ENCODE data around the gene SP1.
"Not testable (repeated sequence)": the region's sequence is repeated elsewhere in the genome, so short reads cannot be mapped to it uniquely, and the experiment has no call there.

SP1 gene

DNA sequence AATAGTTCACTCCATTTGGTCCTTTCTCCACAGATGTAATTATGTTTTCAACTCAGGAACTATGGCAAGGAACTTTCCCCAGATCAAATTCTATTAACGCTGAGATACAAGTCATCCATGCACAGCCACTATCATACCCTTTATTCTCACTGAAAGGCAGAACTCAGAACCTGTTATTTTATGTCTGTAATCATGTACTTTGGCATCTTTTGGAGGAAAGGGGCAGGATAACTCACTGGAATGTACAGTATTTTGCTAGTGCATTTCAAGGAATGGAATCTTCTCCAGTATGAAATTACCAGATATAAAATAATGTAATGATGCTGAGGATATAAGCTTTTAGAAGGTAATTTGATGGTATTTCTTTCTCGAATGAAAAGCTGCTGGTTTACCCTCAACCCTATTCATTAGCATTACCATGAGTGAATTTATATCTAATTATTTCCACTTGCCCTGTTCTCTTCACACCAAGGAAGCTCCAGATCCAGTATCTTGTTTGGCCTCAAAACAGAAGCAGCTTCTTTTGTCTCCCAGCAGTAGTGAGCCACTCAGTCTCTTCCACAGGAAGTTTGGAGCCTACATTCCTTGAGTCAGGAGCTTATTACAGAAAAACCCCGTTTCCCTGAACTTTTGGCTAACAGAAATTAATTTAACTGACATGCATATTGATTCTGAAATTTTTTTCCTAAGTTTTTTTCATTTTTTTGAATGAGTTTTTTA lies 33.7 kb downstream of the SP1 start:
- DNase-seq, result no peak

DNA sequence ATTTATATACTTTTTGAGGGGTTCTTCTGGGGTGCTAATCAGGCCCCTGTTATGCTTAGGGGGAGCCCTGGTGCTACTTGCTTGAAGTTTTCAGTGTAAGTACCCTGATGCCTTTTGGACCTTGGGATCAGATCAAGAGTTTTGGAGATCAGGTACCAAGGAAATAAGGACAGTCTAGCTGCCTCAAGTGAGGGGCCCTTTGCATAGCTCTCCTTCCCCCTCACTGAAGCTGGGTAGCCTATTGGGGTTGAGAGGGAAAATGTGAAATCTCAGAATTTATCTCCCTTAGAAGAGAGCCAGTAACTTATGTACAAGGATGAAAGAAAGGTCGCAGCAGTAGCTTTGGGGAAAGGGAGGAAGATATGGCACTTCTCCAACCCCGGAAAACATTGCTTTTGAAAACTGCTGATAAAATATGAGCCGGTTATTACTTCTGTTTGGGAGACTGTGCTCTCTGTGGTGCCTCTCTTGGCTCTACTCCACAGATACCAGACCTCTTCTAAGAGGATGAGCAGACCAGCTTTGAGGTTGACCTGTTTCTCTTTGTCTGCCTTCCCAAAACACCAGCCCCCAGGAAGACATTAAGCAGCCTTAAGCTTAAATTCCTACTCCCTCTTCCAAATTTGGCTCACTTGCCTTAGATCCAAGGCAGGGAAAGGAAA lies 34.9 kb downstream of the SP1 start:
- no peak for DNase-seq

DNA sequence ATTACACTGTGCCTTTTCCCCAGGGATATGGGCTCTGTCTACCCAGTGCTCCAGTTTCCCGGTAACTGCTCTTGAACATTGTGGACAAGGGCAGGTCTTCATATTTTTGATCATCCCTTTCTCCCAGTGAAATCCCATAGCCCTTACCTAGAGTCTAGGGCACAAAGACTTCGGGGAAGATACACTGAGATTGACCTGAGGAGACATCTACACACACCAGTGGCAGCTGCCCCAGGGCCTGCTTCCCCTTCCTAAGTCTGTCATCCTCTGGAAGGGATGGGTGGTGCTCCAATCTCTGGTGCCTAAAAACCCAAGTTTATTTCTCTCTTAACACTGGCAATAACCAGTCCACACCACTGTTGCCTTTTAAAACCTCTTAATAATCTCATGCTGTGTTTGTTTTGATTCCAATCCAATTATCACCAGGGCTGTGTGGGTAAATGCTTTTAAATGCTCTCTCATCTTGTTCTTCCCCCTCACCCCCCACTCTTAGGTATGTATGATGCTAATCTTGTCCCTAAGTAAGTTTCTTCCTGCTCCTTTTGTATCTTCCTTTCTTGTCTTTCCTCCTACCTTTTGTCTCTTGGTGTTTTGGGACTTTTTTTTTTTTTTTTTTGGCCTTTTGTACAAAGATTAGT lies 35.9 kb downstream of the SP1 start:
- DNase-seq, result not testable (repeated sequence)

DNA sequence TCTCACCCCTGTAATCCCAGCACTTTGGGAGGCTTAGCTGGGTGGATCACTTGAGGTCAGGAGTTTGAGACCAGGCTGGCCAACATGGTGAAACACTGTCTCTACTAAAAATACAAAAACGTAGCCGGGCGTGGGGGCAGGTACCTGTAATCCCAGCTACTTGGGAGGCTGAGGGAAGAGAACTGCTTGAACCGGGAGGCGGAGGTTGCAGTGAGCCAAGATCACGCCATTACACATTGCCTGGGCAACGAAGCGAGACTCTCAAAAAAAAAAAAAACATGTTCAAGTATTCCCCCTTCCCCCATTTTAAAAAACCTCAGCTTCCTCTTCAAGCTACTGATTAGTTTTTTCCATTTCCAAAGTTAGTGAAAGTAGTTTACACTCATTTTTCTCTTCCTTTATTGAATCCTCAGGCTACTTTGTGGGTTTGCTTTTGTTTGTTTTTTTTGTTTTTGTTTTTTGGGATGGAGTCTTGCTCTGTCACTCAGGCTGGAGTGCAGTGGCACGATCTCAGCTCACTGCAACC lies 37.4 kb downstream of the SP1 start:
- DNase-seq, result not testable (repeated sequence)

DNA sequence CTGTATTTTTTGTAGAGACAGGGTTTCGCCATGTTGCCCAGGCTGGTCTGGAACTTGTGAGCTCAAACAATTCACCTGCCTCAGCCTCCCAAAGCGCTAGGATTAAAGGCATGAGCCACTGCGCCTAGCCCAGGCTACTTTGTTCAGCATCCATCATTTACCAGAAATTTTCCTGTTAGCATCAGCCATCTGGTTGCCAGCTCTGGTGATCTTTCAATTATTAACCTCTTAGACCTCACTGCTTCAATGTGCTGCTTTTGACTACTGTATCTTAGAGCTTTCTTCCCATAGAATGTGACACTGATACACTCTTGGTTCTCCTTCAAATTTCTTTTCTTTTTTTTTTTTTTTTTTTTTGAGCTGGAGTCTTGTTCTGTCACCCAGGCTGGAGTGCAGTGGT lies 38.2 kb downstream of the SP1 start:
- DNase-seq, result no peak

DNA sequence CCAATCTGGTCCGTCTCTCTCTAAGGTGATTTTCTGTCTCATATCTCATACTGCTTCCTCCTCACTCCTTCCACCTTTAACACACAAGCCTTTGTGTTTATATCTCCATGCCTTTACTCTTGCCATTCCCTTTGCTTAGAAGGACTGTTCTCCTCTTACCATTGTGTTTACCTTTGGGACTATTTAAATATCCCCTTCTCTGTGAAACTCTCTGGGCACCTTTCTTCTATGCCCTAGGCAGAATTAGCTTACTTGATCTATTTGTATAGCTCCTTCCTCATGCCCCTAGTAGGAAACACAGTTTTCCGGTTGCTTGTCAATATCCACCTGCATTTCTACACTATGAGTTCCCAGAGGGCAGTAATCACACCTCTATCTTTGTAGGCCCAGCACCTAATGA lies 39.8 kb downstream of the SP1 start:
- DNase-seq, result no peak

DNA sequence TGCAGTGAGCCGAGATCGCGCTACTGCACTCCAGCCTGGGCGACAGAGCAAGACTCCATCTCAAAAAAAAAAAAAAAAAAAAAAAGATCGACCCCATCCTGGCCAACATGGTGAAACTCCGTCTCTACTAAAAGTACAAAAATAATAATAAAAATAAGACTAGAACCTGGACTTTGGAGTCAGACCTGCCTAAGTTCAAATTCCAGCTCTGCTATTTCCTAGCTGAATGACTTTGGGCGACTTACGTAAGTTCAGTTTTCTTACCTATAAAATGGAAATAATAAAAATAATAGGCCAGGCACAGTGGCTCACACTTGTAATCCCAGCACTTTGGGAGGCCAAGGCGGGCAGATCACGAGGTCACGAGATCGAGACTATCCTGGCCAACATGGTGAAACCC lies 42.3 kb downstream of the SP1 start:
- DNase-seq, result not testable (repeated sequence)

DNA sequence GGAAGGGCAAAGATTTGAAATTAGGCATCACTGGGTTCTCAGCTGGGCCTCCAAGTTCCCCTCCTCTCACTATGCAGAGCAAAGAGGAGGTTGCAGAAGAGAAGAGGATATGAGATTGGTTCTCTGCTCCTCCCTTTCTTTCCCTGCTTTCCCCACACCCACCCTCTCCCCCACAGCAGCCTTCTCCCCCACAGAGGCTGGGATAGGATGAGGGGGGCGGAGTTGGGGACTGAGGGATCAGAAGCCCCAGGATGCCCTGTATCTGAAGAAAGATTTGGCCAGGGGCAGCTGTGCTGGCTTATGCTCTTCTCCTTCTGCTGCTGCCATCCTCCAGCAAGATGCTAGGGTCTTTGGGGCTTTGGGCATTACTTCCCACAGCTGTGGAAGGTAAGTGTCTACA lies 43.6 kb downstream of the SP1 start, which contains the start of gene AMHR2:
AMHR2 (plus strand) TSS at position 259 of the 400 bp plus-strand sequence; CDS start at position 339, 80 bp downstream.
- DNase-seq, result no peak

DNA sequence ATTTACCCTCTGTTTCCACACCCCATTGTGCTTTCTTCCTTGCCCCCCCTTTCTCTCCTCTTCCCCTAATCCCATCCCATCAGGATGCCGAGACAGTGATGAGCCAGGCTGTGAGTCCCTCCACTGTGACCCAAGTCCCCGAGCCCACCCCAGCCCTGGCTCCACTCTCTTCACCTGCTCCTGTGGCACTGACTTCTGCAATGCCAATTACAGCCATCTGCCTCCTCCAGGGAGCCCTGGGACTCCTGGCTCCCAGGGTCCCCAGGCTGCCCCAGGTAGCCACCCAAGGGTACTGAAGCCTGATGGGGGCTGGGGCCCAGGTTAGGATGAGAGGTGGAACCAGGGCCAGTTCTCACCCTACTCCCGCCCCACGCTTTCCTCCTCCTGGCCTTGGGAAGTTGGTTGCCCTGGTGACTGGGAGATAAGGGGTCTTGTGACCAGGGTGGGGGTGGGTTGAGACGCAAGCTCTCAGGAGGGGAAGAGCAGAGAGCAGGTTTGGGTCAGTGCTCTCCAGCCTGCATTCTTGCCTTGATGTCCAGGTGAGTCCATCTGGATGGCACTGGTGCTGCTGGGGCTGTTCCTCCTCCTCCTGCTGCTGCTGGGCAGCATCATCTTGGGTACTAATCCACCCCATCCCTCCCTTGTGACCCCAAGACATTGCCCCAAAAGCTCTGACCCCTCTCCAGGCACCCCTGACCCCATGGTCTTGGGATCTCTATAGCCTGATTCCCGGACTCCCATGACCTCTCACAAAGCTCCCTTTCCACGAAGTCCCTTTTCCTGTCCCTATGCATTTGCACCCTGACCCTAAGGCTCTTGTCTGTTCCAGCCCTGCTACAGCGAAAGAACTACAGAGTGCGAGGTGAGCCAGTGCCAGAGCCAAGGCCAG lies 44.9 kb downstream of the SP1 start:
- no peak for DNase-seq

DNA sequence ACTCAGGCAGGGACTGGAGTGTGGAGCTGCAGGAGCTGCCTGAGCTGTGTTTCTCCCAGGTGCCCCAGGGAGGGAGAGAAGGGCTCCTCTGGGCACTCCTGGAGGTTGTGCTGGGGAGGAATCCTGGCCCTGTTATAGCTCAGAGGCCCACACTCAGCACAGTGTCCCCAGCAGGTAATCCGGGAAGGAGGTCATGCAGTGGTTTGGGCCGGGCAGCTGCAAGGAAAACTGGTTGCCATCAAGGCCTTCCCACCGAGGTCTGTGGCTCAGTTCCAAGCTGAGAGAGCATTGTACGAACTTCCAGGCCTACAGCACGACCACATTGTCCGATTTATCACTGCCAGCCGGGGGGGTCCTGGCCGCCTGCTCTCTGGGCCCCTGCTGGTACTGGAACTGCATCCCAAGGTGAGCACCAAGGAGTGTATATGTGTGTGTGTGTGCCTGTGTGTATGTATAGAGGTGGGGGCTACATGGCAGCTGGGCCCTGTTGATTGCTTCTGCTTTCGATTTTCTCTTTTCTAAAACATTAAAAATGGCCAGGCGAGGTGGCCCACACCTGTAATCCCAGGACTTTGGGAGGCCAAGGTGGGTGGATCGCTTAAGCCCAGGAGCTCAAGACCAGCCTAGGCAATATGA lies 45.7 kb downstream of the SP1 start:
- no peak for DNase-seq

DNA sequence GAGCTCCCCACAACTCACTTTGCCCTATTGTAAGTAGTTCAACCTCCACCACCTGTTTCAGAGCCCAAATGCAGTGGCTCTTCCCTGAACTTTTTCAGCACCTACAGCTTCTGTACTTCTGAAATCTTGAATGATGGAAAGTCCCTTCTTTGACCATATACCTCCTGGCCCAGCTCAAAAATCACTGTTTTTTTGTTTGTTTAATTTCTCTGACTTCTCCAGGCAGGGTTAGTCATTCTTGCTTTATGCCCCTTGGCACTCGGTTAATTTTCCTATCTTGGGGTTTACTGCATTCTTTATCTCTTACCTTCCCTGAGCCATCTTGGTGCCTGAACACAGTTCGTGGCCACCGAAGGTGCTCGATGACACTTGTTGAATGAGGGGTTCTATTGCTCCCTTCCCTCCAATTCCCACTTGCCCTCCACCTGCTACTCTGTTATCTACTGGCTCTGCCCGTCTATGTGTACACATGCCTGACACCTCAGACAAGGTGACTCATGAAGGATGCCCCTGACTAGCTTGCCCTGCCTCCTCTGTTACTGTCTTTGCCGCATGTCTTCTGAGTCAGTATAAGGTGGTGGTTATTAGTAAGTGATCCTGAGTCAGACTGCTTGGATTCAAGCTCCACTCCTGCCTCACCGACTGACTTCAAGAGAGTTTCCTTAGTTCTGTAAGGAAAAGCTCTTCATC lies 48.1 kb downstream of the SP1 start:
- DNase-seq, result no peak

DNA sequence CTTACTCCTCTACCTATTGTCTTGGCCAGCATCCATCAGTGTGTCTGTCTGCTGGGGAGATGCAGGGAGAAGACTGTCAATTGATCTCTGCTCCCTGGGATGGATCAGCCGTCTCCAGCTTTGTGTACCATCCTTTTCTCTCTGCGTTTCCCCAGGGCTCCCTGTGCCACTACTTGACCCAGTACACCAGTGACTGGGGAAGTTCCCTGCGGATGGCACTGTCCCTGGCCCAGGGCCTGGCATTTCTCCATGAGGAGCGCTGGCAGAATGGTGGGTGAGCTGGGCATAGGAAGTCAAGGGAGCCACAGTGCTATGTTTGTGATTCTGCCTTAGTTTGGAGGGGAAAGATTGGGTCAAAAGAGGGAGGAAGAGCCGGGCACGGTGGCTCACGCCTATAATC lies 48.8 kb downstream of the SP1 start:
- DNase-seq, result no peak

DNA sequence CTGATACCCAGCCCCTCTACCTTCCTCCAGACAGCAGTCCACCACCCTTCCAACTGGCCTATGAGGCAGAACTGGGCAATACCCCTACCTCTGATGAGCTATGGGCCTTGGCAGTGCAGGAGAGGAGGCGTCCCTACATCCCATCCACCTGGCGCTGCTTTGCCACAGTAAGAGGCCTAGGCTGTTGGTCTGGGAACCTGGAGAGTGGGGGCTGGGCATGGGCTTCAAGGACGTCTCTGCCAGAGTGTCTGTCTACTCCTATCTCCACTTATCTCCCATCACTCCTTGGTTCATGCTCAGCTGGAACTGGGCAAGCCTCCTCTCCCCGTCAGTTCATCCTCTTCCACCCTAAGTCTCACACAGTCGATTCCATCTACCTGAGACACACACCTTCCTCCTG lies 50.1 kb downstream of the SP1 start:
- no peak for DNase-seq

DNA sequence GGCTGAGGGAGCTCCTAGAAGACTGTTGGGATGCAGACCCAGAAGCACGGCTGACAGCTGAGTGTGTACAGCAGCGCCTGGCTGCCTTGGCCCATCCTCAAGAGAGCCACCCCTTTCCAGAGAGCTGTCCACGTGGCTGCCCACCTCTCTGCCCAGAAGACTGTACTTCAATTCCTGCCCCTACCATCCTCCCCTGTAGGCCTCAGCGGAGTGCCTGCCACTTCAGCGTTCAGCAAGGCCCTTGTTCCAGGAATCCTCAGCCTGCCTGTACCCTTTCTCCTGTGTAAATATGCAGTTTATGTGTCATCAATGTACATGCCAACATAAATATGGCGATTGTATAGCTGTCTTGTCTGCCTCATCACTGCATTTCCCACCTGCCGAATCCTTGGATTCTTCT lies 51.2 kb downstream of the SP1 start:
- no peak for DNase-seq

DNA sequence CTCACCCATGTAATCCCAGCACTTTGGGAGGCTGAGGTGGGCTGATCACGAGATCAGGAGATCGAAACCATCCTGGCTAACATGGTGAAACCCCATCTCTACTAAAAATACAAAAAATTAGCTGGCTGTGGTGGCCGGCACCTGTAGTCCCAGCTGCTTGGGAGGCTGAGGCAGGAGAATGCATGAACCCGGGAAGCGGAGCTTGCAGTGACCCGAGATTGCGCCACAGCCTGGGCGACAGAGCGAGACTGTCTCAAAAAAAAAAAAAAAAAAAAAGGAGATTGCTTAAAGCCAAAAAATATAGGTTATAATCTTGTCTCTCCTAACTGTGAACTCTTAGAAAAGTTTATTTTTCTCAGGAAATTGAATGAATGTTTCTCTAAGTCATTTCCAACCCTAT lies 55.4 kb downstream of the SP1 start:
- DNase-seq, result not testable (repeated sequence)

DNA sequence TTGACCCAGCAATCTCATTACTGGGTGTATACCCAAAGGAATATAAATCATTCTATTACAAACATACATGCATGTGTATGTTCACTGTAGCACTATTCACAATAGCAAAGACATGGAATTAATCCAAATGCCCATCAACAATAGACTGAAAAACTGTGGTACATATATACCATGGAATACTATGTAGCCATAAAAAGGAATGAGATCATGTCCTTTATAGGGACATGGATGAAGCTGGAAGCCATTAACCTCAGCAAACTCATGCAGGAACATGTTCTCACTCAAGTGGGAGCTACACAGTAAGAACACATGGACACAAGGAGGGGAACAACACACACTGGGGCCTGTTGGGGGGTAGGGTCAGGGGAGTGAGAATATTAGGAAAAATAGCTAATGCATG lies 59.6 kb downstream of the SP1 start:
- not testable (repeated sequence) for DNase-seq

DNA sequence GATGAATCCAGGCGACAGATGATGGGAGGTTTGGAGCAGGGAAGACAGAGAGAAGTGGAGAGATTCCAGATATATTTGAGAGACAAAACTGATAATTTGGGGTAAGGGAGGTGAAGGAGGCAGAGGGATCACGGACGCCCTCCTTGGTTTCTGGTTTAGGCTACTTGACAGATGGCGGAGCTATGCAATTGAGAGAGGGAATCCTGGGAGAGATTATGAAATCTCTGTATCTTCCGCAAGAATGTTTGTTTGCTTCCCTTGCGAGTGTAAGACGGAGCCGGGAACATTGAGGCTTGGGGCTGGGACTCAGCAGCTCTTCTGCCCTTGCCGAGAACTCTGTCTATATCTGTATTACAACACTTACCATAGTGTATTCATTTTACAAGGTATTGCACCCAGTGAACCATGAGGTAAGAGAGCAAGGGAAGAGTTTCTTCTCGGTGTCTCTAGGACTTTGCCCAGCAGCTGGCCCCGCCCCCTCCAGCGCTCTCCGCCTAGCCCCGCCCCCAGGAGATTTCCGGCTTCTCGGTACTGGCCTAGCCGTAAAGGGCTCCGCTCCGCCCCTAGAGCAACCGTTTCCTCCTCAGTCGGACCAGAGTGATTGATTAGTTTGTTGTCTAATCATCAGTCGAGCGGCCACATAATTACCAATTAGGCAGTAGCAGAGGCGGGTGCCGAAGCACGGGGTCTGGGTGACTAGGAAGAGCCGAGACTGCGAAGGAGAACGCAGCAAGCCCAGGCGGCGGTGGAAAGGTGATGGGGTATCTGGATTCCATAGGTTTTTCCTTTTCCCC lies 61.3 kb downstream of the SP1 start, which contains the start of gene PRR13:
PRR13 (plus strand) TSS at position 695 of the 794 bp plus-strand sequence. CDS start 981 bp downstream, outside the sequence.
- peak; percentile 92 for DNase-seq

DNA sequence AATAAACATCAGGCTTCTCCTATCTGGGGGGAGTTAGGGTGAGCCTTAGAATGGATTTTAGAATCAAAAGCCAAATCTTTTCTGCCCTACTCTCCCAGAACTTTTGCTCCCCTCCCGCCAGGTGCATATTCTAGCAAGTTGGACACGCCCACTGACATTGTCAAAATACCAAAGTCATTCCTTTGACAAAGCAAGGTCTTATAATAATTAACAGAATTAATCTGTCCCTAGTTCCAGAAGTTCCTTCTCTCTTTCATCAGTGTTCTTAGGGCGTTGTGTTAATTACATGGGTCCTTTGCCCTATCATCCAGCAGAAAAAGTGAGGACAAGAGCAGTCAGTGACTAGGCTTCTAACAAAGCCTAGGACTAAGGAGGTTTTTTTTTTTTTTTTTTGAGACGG lies 64.0 kb downstream of the SP1 start:
- DNase-seq, result no peak

DNA sequence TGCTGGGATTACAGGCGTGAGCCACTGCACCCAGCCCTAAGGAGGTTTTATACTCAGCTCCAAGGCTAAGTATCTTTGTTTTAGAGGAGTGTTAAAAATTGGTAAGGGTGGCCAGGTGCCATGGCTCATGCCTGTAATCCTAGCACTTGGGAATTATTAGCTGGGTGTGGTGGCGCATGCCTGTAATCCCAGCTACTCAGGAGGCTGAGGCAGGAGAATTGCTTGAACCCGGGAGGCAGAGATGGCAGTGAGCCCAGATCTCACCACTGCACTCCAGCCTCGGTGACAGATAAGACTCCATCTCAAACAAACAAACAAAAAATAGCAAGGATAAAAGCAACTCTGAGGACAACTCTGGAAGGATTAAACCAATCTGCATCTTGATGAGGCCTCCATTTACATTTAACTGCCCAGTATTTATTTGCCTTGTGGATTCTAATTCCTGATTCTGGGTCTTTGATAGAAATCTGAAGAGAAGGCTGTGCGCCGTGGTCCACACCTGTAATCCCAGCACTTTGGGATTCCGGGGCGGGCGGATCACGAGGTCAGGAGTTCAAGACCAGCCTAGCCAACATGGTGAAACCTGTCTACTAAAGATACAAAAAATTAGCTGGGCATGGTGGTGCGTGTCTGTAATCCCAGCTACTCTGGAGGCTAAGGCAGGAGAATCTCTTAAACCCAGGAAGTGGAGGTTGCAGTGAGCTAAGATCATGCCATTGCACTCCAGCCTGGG lies 64.8 kb downstream of the SP1 start:
- DNase-seq, result not testable (repeated sequence)

Data from right kidney (tissue), 1 donor.